ENCODE results near the gene LHPP.

LHPP gene

DNA sequence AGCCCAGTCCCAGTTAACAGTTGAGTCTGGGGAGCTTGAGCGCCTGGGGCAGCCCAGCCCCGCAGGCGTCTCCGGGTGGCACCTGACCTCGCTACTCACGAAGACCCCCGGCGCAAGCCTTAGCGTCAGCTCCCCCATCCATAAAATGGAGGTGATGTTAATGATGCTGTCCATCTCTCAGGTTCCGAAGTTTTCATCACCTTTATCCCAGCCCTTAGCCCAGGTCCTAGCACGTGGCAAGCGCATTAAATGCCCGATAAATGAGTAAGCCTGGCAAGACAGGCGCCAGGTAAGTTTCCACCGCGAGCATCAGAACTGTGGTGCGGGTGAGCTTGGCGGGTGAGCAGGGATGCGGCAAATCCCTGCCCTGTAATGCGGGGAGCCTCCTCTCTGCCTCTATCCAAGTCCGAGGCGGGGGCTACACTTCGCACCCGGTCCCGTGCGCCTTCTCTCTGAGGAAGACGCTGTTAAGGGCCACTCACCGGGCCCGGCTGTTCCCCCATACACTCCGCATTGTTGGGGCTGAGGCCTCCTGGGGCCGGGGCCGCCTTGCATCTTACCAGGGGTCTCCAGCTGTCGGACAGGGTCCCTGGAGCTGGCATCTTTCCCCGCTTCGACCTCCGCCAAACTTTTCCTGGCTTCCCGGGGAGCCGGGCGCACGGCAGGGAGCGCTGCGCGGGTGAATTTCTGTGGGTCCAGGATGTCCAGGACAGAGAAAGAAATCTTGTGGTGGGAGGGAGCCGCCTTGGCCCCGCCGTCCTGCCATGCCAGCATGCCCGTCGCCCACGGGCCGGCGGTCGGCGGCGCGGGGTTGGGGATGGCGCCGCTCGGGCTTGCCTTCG lies 12.2 kb upstream of the LHPP start:
- no peak overlapping the region for H3K4me3 ChIP-seq (ENCODE audit: low read length)
- TF ChIP-seq, protein P1, sequence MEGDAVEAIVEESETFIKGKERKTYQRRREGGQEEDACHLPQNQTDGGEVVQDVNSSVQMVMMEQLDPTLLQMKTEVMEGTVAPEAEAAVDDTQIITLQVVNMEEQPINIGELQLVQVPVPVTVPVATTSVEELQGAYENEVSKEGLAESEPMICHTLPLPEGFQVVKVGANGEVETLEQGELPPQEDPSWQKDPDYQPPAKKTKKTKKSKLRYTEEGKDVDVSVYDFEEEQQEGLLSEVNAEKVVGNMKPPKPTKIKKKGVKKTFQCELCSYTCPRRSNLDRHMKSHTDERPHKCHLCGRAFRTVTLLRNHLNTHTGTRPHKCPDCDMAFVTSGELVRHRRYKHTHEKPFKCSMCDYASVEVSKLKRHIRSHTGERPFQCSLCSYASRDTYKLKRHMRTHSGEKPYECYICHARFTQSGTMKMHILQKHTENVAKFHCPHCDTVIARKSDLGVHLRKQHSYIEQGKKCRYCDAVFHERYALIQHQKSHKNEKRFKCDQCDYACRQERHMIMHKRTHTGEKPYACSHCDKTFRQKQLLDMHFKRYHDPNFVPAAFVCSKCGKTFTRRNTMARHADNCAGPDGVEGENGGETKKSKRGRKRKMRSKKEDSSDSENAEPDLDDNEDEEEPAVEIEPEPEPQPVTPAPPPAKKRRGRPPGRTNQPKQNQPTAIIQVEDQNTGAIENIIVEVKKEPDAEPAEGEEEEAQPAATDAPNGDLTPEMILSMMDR (conservative IDR thresholded peaks at IDR 0.05; ENCODE audit: low read length): no peak
- DNase-seq (ENCODE audit: low read depth): no peak

GRCh38 chr10:124450012-124450782 lies 11.4 kb upstream of the LHPP start, which contains the start of gene NKX1-2:
TSS of gene NKX1-2 (minus strand) at chr10:124450035. CDS start at chr10:124449943, 92 bp downstream.
- DNase-seq (ENCODE audit: low read depth): no peak
- no peak within 1 kb of the TSS for H3K4me3 ChIP-seq (ENCODE audit: low read length)
- TF ChIP-seq, protein P1 (conservative IDR thresholded peaks at IDR 0.05; ENCODE audit: low read length): no peak

DNA sequence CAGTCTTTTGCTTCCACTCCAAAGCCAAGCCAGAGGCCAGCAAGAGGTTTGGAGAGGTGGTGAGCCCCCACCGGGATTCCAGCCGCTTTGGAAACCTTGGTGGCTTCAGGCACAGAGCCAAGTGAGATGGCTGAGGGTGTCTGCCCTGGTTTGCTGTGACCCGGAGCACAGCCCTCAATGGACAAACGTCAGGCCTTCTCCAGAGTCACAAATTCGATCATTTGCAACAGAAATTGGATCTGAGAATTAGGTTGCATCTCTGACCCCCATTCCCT lies 10.9 kb upstream of the LHPP start:
- no peak overlapping the region for H3K4me3 ChIP-seq (ENCODE audit: low read length)
- TF ChIP-seq, protein P1 (conservative IDR thresholded peaks at IDR 0.05; ENCODE audit: low read length): no peak
- no peak for DNase-seq (ENCODE audit: low read depth)

GRCh38 chr10:124451276-124451675 lies 10.3 kb upstream of the LHPP start:
- H3K4me3 ChIP-seq (ENCODE audit: low read length): no peak overlapping the region
- DNase-seq (ENCODE audit: low read depth): no peak
- TF ChIP-seq, protein P1 (conservative IDR thresholded peaks at IDR 0.05; ENCODE audit: low read length): no peak

GRCh38 chr10:124453960-124454610 lies 7.5 kb upstream of the LHPP start:
- H3K4me3 ChIP-seq (ENCODE audit: low read length): no peak overlapping the region
- TF ChIP-seq, protein P1 (conservative IDR thresholded peaks at IDR 0.05; ENCODE audit: low read length): no peak
- DNase-seq (ENCODE audit: low read depth): no peak

- TF ChIP-seq, protein P1 (conservative IDR thresholded peaks at IDR 0.05; ENCODE audit: low read length): no peak
- no peak overlapping the region for H3K4me3 ChIP-seq (ENCODE audit: low read length)
- DNase-seq (ENCODE audit: low read depth): no peak
Observed at GRCh38 chr10:124455441-124455840, 6.2 kb upstream of the LHPP start.

Measured in AG10803 (cell line).